HG03196 (cell line): Measurements from ENCODE around the gene OTUD5.

Experiments used
- ATAC-seq: cut with Tn5 transposase; IDR thresholded peaks from one replicate; pipeline ENCODE4 v1.9.1; 2021; ENCODE audit not compliant: unreplicated experiment

OTUD5 gene

GRCh38 chrX:48938721-48939425, 18.5 kb downstream of the OTUD5 start:
- ATAC-seq, result peak; percentile 49

- peak; percentile 48 for ATAC-seq
Observed at GRCh38 chrX:48937054-48937907, 20.1 kb downstream of the OTUD5 start.

GRCh38 chrX:48936429-48937053, 20.9 kb downstream of the OTUD5 start:
- peak; percentile 8 for ATAC-seq

- ATAC-seq, result no peak
Observed at GRCh38 chrX:48935301-48935670, 22.1 kb downstream of the OTUD5 start.

GRCh38 chrX:48934581-48935300, 22.7 kb downstream of the OTUD5 start:
- no peak for ATAC-seq

GRCh38 chrX:48933757-48934156, 23.6 kb downstream of the OTUD5 start:
- ATAC-seq, result no peak

- no peak for ATAC-seq
Observed at GRCh38 chrX:48927736-48928382, 29.5 kb downstream of the OTUD5 start.

- no peak for ATAC-seq
Observed at GRCh38 chrX:48927123-48927522, 30.3 kb downstream of the OTUD5 start.

GRCh38 chrX:48924270-48924669, 33.1 kb downstream of the OTUD5 start:
- no peak for ATAC-seq

GRCh38 chrX:48923771-48924170, 33.6 kb downstream of the OTUD5 start:
- ATAC-seq, result no peak

GRCh38 chrX:48920718-48921104, 36.7 kb downstream of the OTUD5 start:
- ATAC-seq, result no peak

GRCh38 chrX:48919947-48920717, 37.3 kb downstream of the OTUD5 start:
- no peak for ATAC-seq

- no peak for ATAC-seq
Observed at GRCh38 chrX:48919360-48919841, 38.0 kb downstream of the OTUD5 start.

GRCh38 chrX:48918643-48919340, 38.6 kb downstream of the OTUD5 start, which contains the start of gene PIM2:
Gene PIM2, minus strand, starts transcription at chrX:48919024. Its CDS starts 190 bp downstream, at chrX:48918834.
- ATAC-seq, result peak; percentile 77

GRCh38 chrX:48918301-48918642, 39.1 kb downstream of the OTUD5 start:
- no peak for ATAC-seq

- ATAC-seq, result peak; percentile 33
Observed at GRCh38 chrX:48917139-48918001, 40.0 kb downstream of the OTUD5 start.

GRCh38 chrX:48914593-48915493, 42.6 kb downstream of the OTUD5 start:
- no peak for ATAC-seq
